HCEC 1CT (cell line): ENCODE measurements around the gene SPAG6.
"Not testable (repeated sequence)": the region's sequence is repeated elsewhere in the genome, so short reads cannot be mapped to it uniquely, and the experiment has no call there.

Experiments used
- DNase-seq: peaks from one replicate; pipeline ENCODE4 v3.0.0-alpha.2; 2017

The SPAG6 gene

GRCh38 chr10:22379059-22379458, 33.8 kb downstream of the SPAG6 start:
- DNase-seq: no peak

- DNase-seq: no peak
Measured at GRCh38 chr10:22381262-22381661, 36.0 kb downstream of the SPAG6 start.

- no peak for DNase-seq
Measured at GRCh38 chr10:22386503-22386902, 41.2 kb downstream of the SPAG6 start.

GRCh38 chr10:22389856-22390589, 44.7 kb downstream of the SPAG6 start:
- no peak for DNase-seq

GRCh38 chr10:22391600-22391999, 46.3 kb downstream of the SPAG6 start:
- no peak for DNase-seq

GRCh38 chr10:22396195-22396594, 50.9 kb downstream of the SPAG6 start:
- DNase-seq: not testable (repeated sequence)

GRCh38 chr10:22406916-22407315, 61.6 kb downstream of the SPAG6 start:
- DNase-seq: not testable (repeated sequence)

GRCh38 chr10:22410394-22410793, 65.1 kb downstream of the SPAG6 start:
- DNase-seq: no peak

- no peak for DNase-seq
Measured at GRCh38 chr10:22410846-22411245, 65.5 kb downstream of the SPAG6 start.

- DNase-seq: no peak
Measured at GRCh38 chr10:22414146-22414545, 68.8 kb downstream of the SPAG6 start.

- DNase-seq: no peak
Measured at GRCh38 chr10:22415072-22415471, 69.8 kb downstream of the SPAG6 start.

GRCh38 chr10:22417736-22418268, 72.5 kb downstream of the SPAG6 start:
- no peak for DNase-seq

GRCh38 chr10:22420787-22421517, 75.7 kb downstream of the SPAG6 start:
- peak; percentile 53 for DNase-seq

- no peak for DNase-seq
Measured at GRCh38 chr10:22426653-22427052, 81.4 kb downstream of the SPAG6 start.

GRCh38 chr10:22427101-22427500, 81.8 kb downstream of the SPAG6 start:
- DNase-seq: peak; percentile 78

GRCh38 chr10:22427890-22428571, 82.7 kb downstream of the SPAG6 start:
- DNase-seq: peak; percentile 96

- peak; percentile 61 for DNase-seq
Measured at GRCh38 chr10:22429146-22429545, 83.8 kb downstream of the SPAG6 start.

- no peak for DNase-seq
Measured at GRCh38 chr10:22429981-22430421, 84.7 kb downstream of the SPAG6 start.

- peak; percentile 94 for DNase-seq
Measured at GRCh38 chr10:22433875-22434274, 88.6 kb downstream of the SPAG6 start.

GRCh38 chr10:22434521-22434920, 89.2 kb downstream of the SPAG6 start:
- DNase-seq: no peak

- no peak for DNase-seq
Measured at GRCh38 chr10:22435650-22436049, 90.4 kb downstream of the SPAG6 start.

- DNase-seq: no peak
Measured at GRCh38 chr10:22436526-22436892, 91.2 kb downstream of the SPAG6 start.

GRCh38 chr10:22436893-22437619, 91.8 kb downstream of the SPAG6 start:
- DNase-seq: peak; percentile 86
